Activated CD8-positive, alpha-beta memory T cell treated with anti-CD3 and anti-CD28 coated beads, Interleukin-2, amount 50 U/mL, for 1 hour (primary cell): ENCODE data around the gene KITLG.
"Not testable (repeated sequence)": the region's sequence is repeated elsewhere in the genome, so short reads cannot be mapped to it uniquely, and the experiment has no call there.

Experiments used
- DNase-seq: peaks from one replicate; pipeline ENCODE4 v3.0.0-alpha.2; 2020; ENCODE audit errors: extremely low read depth

Gene KITLG

GRCh38 chr12:88495031-88495430 lies 85.2 kb downstream of the KITLG start:
- DNase-seq: no peak

GRCh38 chr12:88494520-88494919 lies 85.8 kb downstream of the KITLG start:
- DNase-seq: no peak

- no peak for DNase-seq
Measured at GRCh38 chr12:88493636-88494035, 86.6 kb downstream of the KITLG start.

GRCh38 chr12:88490425-88490824 lies 89.8 kb downstream of the KITLG start:
- DNase-seq: no peak

GRCh38 chr12:88472775-88473174 lies 107.5 kb downstream of the KITLG start:
- no peak for DNase-seq

- no peak for DNase-seq
Measured at GRCh38 chr12:88472248-88472647, 108.0 kb downstream of the KITLG start.

GRCh38 chr12:88471331-88472045 lies 108.8 kb downstream of the KITLG start:
- no peak for DNase-seq

- no peak for DNase-seq
Measured at GRCh38 chr12:88469154-88469553, 111.1 kb downstream of the KITLG start.

DNA sequence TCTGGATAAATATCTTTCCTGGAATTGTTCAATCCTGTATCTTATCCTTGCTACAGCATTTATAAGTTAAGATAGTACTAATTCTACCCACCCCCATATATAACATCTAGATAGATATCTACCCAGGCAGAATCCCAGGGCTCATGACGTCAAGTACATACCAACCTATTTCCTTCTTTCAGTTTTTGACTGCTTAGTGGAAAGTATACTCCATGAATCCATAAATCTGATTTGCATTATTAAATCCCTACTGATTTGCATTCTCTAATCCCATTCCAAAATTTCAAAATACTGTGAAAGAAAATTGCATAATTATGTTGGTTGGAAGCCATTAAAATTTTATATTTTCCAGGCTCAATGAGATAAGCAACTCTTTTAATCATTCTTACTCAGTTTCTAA lies 111.7 kb downstream of the KITLG start:
- no peak for DNase-seq

- DNase-seq: not testable (repeated sequence)
Measured at GRCh38 chr12:88466708-88467107, 113.6 kb downstream of the KITLG start.

DNA sequence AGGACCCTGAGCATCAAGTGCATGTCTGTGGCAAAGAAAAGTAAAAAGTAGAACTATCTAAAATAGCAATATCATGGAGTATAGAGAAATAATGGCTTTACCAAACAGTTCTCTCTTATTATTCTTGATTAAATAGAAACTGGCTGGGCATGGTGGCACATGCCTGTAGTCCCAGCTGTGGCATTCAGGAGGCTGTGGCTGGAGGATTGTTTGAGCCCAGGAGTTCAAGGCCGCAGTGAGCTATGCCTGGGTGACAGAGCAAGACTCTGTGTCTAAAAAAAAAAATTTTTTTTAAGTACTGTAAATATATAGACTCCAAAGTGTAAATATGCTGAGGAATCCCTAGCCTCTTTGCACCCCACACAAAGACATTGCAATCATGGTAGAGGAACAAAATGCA lies 121.9 kb downstream of the KITLG start:
- no peak for DNase-seq

DNA sequence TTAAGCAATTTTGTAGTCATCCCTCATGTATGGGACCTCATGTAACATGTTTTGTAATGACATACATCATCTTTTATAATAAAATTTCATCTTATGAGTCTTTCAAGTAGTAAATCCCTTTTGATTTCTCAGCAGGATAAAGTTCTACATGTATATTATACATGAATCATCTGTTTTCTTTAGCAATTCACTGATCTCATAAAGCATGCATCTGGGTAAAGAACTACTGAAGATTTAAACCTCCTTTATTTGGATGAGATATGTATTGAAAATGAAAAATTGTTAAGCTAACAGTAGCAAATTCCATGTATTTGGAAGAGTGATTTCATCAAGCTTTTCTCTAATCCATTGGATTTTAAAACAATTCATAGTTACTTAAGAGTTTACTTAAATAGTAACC lies 126.9 kb downstream of the KITLG start:
- DNase-seq: no peak

DNA sequence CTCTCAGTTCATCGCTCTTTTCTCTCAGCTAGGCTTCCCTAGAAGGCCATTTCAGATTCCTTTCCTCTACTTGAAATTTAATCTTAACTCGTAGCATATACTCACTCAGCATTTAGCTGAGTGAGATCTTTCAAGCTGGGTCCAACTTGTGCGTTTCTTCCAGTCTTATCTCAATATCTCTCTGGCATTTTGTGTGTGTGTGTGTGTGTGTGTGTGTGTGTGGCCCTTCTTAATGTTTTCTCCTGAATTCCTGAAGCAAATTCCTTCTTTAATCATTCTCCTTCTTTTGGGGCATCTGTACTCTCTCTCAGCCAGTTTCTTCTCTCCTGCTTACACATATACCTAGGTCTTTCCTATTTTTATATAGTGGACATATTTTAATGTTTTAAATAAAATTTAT lies 129.1 kb downstream of the KITLG start:
- DNase-seq: no peak

- no peak for DNase-seq
Measured at GRCh38 chr12:88450136-88450535, 130.1 kb downstream of the KITLG start.

DNA sequence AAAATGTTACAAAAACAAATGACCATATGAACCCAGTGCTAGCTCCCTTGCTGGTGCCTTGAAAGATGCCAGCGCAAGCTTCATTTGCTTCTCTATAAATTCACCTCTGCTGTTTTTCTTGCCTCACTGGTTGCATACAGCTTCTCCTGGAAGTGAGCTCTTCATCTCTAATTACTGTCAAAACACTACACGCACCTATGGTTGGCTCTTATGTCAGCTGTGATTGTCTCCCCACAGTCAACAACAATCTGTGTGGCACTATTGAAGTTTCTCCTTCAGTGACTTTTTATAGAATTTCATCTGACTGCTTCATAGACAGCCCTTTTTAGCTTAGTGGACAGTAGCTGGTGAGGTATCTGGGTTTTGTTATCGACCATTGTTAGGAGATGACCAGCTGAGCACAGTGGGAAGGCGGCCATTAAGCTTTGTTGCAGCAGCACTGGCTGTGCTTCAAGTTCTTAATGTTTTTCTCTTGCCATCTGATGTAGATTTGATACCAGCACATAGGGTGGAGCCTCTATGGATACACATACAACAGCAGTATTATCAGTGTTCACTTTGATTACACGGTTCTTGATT lies 131.8 kb downstream of the KITLG start:
- no peak for DNase-seq

- no peak for DNase-seq
Measured at GRCh38 chr12:88445705-88446394, 134.4 kb downstream of the KITLG start.

GRCh38 chr12:88444481-88444880 lies 135.8 kb downstream of the KITLG start:
- no peak for DNase-seq
